GM10266 (cell line): Measurements from ENCODE around the gene AP4E1.

Source experiments
- DNase-seq: peaks from one replicate; pipeline ENCODE4 v3.0.0; 2012; ENCODE audit errors: extremely low spot score
- TF ChIP-seq, protein P1 (sequence below): IDR thresholded peaks from 2 replicates; pipeline ENCODE4 v1.5.1; 2012; ENCODE audit warnings: mild to moderate bottlenecking, low read depth; ENCODE audit not compliant: control insufficient read depth, insufficient read depth; ENCODE audit errors: missing control alignments

Gene AP4E1

DNA sequence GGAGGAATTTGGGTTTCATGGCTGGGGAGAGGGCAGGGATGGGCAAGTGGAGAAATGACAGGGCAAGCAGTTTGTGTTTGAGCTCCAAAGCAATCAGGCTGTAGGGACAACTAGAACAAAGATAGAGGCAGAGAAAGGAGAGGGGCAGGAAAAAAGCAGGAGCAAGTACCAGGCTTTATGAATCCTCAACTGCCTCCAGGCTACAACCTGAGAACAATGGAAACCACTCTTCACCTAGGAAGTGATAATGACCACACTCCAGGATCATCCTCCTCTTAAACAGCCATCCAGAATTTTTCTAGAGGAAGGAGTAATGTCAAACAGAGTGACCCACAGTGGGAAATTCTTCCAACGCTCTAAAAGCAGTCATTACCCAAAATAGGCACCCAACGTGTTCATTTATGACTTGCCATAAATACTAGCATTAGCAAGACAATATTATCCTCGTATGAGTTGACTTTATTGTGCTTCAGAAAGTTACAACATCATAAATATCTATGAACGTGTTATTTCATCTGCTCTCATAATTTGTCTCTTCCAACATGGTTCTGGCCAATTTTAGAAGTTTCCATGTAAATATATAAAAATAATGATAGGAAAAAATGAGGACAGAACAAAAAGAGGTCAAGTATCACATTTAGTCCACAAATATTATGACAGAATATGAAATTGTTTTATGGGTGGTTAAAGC is 135.7 kb downstream of the AP4E1 start:
- TF ChIP-seq, protein P1, sequence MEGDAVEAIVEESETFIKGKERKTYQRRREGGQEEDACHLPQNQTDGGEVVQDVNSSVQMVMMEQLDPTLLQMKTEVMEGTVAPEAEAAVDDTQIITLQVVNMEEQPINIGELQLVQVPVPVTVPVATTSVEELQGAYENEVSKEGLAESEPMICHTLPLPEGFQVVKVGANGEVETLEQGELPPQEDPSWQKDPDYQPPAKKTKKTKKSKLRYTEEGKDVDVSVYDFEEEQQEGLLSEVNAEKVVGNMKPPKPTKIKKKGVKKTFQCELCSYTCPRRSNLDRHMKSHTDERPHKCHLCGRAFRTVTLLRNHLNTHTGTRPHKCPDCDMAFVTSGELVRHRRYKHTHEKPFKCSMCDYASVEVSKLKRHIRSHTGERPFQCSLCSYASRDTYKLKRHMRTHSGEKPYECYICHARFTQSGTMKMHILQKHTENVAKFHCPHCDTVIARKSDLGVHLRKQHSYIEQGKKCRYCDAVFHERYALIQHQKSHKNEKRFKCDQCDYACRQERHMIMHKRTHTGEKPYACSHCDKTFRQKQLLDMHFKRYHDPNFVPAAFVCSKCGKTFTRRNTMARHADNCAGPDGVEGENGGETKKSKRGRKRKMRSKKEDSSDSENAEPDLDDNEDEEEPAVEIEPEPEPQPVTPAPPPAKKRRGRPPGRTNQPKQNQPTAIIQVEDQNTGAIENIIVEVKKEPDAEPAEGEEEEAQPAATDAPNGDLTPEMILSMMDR = no peak
- DNase-seq = no peak

- no peak for DNase-seq
- TF ChIP-seq, protein P1 = no peak
These were observed 137.5 kb downstream of the AP4E1 start for GRCh38 chr15:51046016-51046415.

- DNase-seq = no peak
- TF ChIP-seq, protein P1 = no peak
These were observed 138.4 kb downstream of the AP4E1 start for GRCh38 chr15:51046799-51047449.

GRCh38 chr15:51048308-51048707 is 139.8 kb downstream of the AP4E1 start:
- DNase-seq = no peak

GRCh38 chr15:51049081-51049480 is 140.6 kb downstream of the AP4E1 start:
- TF ChIP-seq, protein P1 = no peak
- DNase-seq = no peak

More at GRCh38 chr15:51048308-51048707, 139.8 kb downstream of the AP4E1 start:
- TF ChIP-seq, protein P1 = no peak

DNA sequence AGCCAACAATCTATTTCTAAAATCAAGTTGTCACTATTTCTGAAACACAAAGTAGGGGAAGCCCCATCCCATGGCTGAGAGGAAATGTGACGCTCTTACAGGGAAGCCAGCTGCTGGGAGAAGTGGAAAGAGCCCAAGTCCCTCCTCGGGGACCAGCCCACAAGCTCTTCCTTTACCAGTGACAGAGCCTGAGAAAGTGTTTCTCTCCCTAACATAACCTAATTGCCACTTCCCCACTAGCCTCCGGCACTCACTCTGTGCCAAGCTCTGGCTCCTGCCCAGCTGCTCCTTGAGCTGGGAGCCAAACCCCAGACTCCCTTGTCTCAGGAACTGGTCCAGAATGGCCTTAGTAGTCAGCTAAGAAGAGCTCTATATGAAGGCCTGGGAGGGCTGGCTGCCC is 143.3 kb downstream of the AP4E1 start:
- DNase-seq = no peak

More for the DNA sequence above, 143.3 kb downstream of the AP4E1 start:
- TF ChIP-seq, protein P1 = no peak
